NOMO-1 treated with DMSO at 0.1 percent for 48 hours (cell line): ENCODE results near the gene PMS1.
"Not testable (repeated sequence)": the region's sequence is repeated elsewhere in the genome, so short reads cannot be mapped to it uniquely, and the experiment has no call there.

ENCODE experiments used
- DNase-seq: peaks from one replicate; lab custom pipeline; 2025; ENCODE audit not compliant: unreplicated experiment; lab: John Stamatoyannopoulos, UW

Gene PMS1

GRCh38 chr2:189803431-189803830 is 19.2 kb downstream of the PMS1 start:
- no peak for DNase-seq

- no peak for DNase-seq
Measured at GRCh38 chr2:189818249-189819038, 34.2 kb downstream of the PMS1 start.

- no peak for DNase-seq
Measured at GRCh38 chr2:189819297-189819704, 35.1 kb downstream of the PMS1 start.

- DNase-seq: no peak
Measured at GRCh38 chr2:189821953-189822748, 37.9 kb downstream of the PMS1 start.

- DNase-seq: no peak
Measured at GRCh38 chr2:189824694-189825396, 40.6 kb downstream of the PMS1 start.

GRCh38 chr2:189826039-189826438 is 41.8 kb downstream of the PMS1 start:
- no peak for DNase-seq

- DNase-seq: no peak
Measured at GRCh38 chr2:189829102-189829833, 45.0 kb downstream of the PMS1 start.

GRCh38 chr2:189830510-189830909 is 46.3 kb downstream of the PMS1 start:
- DNase-seq: no peak

GRCh38 chr2:189834059-189834458 is 49.8 kb downstream of the PMS1 start:
- DNase-seq: no peak

- not testable (repeated sequence) for DNase-seq
Measured at GRCh38 chr2:189834642-189835041, 50.4 kb downstream of the PMS1 start.

GRCh38 chr2:189835855-189836558 is 51.8 kb downstream of the PMS1 start:
- no peak for DNase-seq

- DNase-seq: no peak
Measured at GRCh38 chr2:189836644-189837043, 52.4 kb downstream of the PMS1 start.

- no peak for DNase-seq
Measured at GRCh38 chr2:189837326-189837725, 53.1 kb downstream of the PMS1 start.

- no peak for DNase-seq
Measured at GRCh38 chr2:189841019-189841418, 56.8 kb downstream of the PMS1 start.

- DNase-seq: no peak
Measured at GRCh38 chr2:189848276-189848675, 64.0 kb downstream of the PMS1 start.

- no peak for DNase-seq
Measured at GRCh38 chr2:189849550-189849949, 65.3 kb downstream of the PMS1 start.

GRCh38 chr2:189851174-189851826 is 67.0 kb downstream of the PMS1 start:
- no peak for DNase-seq

GRCh38 chr2:189854187-189854586 is 69.9 kb downstream of the PMS1 start:
- DNase-seq: no peak

- no peak for DNase-seq
Measured at GRCh38 chr2:189854940-189855339, 70.7 kb downstream of the PMS1 start.

GRCh38 chr2:189858291-189858690 is 74.0 kb downstream of the PMS1 start:
- no peak for DNase-seq
